ENCODE data around the gene VTI1A.
"Not testable (repeated sequence)": the region's sequence is repeated elsewhere in the genome, so short reads cannot be mapped to it uniquely, and the experiment has no call there.

The VTI1A gene

GRCh38 chr10:112446855-112447619 lies at the start of gene VTI1A, which contains the start of gene ZDHHC6:
VTI1A (plus strand) TSS chr10:112447215; CDS start chr10:112447374, 159 bp downstream.
ZDHHC6 (minus strand) TSS chr10:112446914; CDS start chr10:112445436, 1,478 bp downstream.
- peak; percentile 73 to 78 (median 75) for DNase-seq (ENCODE audit: low read depth in 3 of 3)

DNA sequence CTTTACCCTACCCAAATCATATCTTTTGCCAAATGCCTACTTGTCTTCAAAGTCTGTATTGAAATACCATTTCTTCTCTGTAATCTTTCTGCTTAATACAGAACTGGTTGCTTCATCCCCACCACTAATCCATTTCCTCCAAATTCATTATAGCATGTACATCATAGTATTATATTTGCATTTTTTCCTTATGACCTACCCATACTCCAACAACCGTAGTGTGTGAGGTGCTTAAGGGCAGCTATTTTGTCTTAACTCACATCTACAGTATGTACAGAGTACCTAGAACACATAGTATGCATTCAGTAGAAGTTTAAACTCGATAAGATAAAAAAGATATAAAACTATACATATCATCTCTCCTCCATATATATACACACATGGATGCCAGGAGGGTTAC lies 49.4 kb upstream of the VTI1A start:
- DNase-seq (ENCODE audit: low read depth in 3 of 3) = no peak

- no peak for DNase-seq (ENCODE audit: low read depth in 3 of 3)
Measured at GRCh38 chr10:112402917-112403316, 44.1 kb upstream of the VTI1A start.

DNA sequence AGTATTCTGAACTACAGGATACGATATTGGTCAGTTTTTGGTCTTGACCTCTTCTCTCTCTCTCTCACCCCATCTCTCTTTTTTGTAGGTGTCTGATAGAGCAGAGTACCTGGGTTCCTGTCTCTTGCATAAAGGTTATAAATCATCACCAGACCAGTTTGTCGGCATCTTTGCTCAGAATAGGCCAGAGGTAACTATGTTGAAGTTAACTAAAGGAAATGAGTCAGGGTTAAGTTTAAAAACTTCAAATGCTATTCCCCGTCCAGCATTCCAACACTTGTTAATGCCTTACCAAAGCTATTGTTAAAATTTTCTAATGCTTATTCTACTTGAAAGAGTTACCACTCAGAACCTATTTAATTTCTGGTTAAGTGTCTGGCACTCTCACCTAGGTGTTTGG lies 42.4 kb upstream of the VTI1A start:
- no peak for DNase-seq (ENCODE audit: low read depth in 3 of 3)

GRCh38 chr10:112406806-112407205 lies 40.2 kb upstream of the VTI1A start:
- DNase-seq (ENCODE audit: low read depth in 3 of 3) = not testable (repeated sequence)

DNA sequence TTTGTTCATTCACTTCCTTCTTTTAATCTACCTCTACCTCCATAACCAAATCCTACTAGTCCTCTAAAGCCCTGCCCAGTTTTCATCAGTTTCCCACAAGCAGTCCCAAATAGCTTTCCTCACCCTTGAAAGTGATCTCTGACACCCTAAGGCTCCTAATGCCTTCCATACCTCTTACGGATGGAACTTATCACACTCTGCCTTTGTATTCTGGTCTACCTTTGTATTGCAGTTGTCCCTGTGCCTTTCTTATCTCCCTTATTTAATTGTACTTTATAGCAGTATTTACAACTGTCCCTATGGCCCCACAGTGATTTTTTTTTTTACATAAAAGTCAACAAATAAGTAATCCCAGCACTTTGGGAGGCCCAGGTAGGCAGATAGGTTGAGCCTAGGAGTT lies 39.3 kb upstream of the VTI1A start:
- no peak for DNase-seq (ENCODE audit: low read depth in 3 of 3)

GRCh38 chr10:112409299-112409698 lies 37.7 kb upstream of the VTI1A start:
- no peak for DNase-seq (ENCODE audit: low read depth in 3 of 3)

GRCh38 chr10:112409755-112410154 lies 37.3 kb upstream of the VTI1A start:
- no peak for DNase-seq (ENCODE audit: low read depth in 3 of 3)

GRCh38 chr10:112412696-112413095 lies 34.3 kb upstream of the VTI1A start:
- DNase-seq (ENCODE audit: low read depth in 3 of 3) = no peak

DNA sequence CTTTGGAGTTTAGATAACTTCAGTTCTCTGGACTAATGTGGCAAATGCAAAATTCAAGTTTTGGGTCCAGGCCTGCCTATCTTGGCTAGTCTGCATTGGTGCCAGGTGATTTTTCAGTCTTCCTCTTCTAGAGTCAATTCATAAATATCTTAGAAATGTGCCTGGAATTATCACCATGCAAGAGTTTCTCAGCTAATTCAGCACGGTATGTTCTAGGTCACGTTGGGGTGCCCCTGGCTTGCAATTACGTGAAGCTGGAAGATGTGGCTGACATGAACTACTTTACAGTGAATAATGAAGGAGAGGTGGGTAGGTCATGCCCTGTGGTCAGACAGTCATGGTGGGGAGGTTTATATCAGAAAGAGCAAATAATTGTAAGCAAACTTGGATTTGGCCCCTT lies 25.3 kb upstream of the VTI1A start:
- no peak for DNase-seq (ENCODE audit: low read depth in 3 of 3)

GRCh38 chr10:112424651-112425050 lies 22.4 kb upstream of the VTI1A start:
- no peak for DNase-seq (ENCODE audit: low read depth in 3 of 3)

GRCh38 chr10:112426111-112426510 lies 20.9 kb upstream of the VTI1A start:
- DNase-seq (ENCODE audit: low read depth in 3 of 3) = no peak

DNA sequence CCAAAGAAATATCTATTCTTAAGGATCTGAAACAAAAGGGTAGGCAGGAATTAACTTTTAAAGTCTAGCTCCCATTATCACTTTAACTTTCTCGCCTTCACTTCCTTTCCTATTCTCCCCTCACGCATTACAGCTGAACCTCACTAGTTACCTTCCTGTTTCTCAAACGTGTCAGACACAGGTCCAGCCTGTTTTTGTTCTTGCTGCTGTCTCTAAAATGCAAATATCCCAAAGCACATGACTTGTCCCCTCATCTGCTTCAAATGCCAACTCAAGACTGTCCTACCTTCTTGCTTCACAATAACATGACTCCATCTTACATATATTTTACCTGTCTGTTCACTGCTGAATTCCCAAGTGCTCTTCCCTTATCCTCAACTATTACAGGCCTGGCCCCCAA lies 17.9 kb upstream of the VTI1A start:
- no peak for DNase-seq (ENCODE audit: low read depth in 3 of 3)

DNA sequence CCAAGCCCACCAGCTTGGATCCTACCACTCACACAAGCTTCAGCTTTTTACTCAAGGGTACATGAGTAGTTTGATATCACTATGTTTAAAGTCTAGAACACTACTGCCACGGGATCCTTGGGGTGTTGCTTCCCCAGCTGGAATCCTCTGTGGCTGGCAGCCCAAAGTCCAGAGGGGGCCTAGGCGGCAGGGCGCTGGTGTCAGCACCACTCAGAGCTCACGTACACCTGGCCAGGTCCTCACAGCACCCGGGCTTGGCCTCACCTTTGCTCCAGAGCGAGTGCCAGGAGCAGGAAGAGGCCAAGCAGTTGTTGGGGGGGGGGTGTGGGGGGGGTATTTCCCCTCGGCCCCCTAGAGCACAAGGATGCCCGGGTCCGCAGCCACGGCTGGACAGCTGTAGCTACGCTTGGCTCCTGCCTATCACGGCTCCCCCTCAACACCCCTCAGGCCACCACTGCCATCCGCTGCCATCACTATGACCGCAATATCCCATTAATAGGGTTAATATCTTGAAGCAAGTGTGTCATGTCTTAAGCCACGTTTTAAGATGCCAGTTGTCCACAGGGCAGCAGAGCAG lies 17.3 kb upstream of the VTI1A start:
- DNase-seq (ENCODE audit: low read depth in 3 of 3) = no peak

GRCh38 chr10:112433136-112433535 lies 13.9 kb upstream of the VTI1A start:
- DNase-seq (ENCODE audit: low read depth in 3 of 3) = no peak

- DNase-seq (ENCODE audit: low read depth in 3 of 3) = no peak
Measured at GRCh38 chr10:112434988-112435619, 11.9 kb upstream of the VTI1A start.

GRCh38 chr10:112438356-112438755 lies 8.7 kb upstream of the VTI1A start:
- DNase-seq (ENCODE audit: low read depth in 3 of 3) = no peak

DNA sequence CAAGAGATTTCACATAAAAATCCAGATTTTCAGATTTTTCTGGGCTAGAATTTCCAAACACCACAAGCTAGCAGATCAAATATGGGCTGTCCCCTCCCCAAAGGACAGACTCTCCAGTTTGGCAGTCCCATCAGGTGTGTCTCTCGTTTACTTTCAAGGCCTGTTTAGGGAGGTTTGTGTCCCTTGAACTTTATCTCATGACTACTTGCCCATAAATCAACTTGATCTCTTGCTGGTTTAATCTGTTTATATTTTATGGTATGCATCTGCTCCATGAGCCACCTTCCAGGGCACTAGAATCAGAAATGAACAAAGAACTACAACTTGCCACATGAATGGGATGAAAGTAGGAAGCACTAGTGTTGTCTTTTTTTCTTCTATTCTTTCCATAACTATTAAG lies 5.5 kb upstream of the VTI1A start:
- no peak for DNase-seq (ENCODE audit: low read depth in 3 of 3)

- DNase-seq (ENCODE audit: low read depth in 3 of 3) = no peak
Measured at GRCh38 chr10:112442063-112442462, 5.0 kb upstream of the VTI1A start.

DNA sequence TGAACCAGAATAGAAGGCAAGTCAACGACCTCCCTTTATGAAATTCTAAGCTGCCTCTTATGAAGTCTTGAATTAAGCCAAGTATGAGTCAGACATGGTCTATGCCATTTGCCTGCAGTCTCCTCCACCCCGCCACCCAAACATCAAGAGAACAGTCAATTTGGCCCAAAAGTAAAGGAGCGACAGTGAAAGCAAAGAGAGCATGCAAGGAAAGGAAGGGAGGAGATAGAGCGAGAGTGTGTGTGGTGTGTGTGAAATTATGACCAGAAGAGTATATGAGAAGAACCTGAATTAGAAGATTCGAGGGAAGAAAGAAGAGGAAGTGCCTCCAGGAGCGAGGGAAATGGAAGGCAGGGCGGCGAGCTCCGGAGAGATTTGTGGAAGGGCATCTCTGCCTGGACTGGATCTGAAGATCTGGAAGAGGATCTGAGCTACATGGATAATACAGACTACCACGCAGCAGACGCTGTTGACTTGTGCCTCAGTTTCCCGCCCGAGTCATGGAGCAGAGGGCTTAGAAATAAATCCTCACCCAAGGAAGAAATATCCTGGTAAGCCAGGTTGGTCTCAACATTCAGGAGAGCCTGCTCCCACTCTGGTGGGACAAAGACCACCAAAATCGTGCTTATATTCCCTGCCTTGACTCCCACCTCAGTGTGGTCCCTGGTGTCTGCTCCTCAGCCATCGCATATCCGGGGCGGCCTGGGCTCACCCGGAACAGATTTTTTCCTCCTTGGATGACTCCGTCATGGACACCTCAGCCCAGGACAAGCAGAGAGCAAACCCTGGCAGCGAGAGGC lies 760 bp upstream of the VTI1A start:
- no peak for DNase-seq (ENCODE audit: low read depth in 3 of 3)

GRCh38 chr10:112447620-112447928 lies 559 bp downstream of the VTI1A start:
- no peak for DNase-seq (ENCODE audit: low read depth in 3 of 3)

DNA sequence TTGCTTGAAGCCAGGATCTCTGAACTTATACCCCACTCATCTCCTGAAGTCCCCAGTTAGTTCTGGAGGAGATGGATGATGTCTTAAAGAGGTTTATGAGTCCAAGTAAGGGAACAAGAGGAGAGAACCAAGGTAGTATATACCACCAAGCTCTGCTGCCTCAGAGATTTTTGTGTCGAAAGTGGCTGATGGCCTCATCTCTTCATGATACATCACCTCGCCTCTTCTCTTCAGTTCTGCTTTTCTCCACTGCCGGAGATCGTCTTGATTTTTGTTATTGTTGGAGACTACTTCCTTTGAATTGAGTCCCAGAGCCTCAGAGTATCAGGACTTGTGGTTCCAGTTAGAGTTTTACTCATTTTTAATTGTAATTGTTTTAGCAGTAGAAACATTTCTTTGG lies 1.9 kb downstream of the VTI1A start:
- DNase-seq (ENCODE audit: low read depth in 3 of 3) = no peak
